K562 (cell line): ENCODE measurements around the gene RSU1. TPM values are rescaled to one million over a fixed set of nuclear protein-coding genes. Genes with fewer than 3 reads are reported as not detected.

Experiments
- ATAC-seq: fragments of 200-7000 bp; cut with Tn5 transposase; 3 replicates; pipeline ENCODE4 v1.9.1; 2020; ENCODE audit warnings: moderate library complexity
- BruUV-seq: library from RNA; stranded (reverse); fragments of 400-500 nt; replicated peaks from 2 replicates; lab custom pipeline; 2021; lab: Mats Ljungman, UMichigan
- CTCF ChIA-PET: fragments of 300-600 bp; formaldehyde crosslinking; extraction: SDS; loops from one replicate; lab custom pipeline; 2021; ENCODE audit warnings: low intra/inter-chr PET ratio; lab: Yijun Ruan, JAX
- POLR2A ChIA-PET: fragments of 300-600, 350-650 bp; sonication (Branson Sonifier 250); formaldehyde crosslinking; extraction: SDS; loops from one replicate; lab custom pipeline; 2021; ENCODE audit warnings: antibody characterized with exemption, inconsistent platforms; lab: Yijun Ruan, JAX
- DNase-seq, 4 experiments: peaks; one replicate each; pipeline versions ENCODE4 v3.0.0 to v3.0.0-alpha.2; 2011 to 2018; ENCODE audit warnings: low spot score in 3 of 4, mixed read lengths in 3 of 4; ENCODE audit errors: extremely low read depth in 1 of 4
- FAIRE-seq: peaks from 2 replicates; lab custom pipeline; 2011; peaks lifted over from hg19 to GRCh38; lab: Jason Lieb, UNC
- H2AFZ ChIP-seq: 2 replicates; pipeline ENCODE4 v1.6.0; 2011; ENCODE audit warnings: low read depth, low read length, control low read depth, inconsistent platforms
- H3K27ac ChIP-seq: fragments of 200-600 bp; 3 replicates; pipeline ENCODE4 v1.8.0; 2011; ENCODE audit warnings: low read depth, mild to moderate bottlenecking, control low read depth, inconsistent platforms, low read length, moderate library complexity, mixed read lengths; ENCODE audit errors: extremely low read depth
- H3K27me3 ChIP-seq, 2 experiments: fragments of 300-600 bp in 1 of 2; 2 replicates in 1 of 2; 3 replicates in 1 of 2; pipeline versions ENCODE4 v1.6.0 to v1.8.0; 2011; ENCODE audit warnings: inconsistent platforms in 2 of 2, low read length in 2 of 2, mild to moderate bottlenecking in 1 of 2, mixed read lengths in 1 of 2, moderate library complexity in 1 of 2; ENCODE audit not compliant: control insufficient read depth in 2 of 2, insufficient read depth in 2 of 2
- H3K36me3 ChIP-seq: fragments of 300-600 bp; 3 replicates; pipeline ENCODE4 v1.8.0; 2011; ENCODE audit warnings: mild to moderate bottlenecking, low read length, inconsistent platforms; ENCODE audit not compliant: control insufficient read depth, insufficient read depth
- H3K4me1 ChIP-seq, 2 experiments: fragments of 200-600 bp in 1 of 2; replicated peaks in 1 of 2; 2 replicates in 1 of 2; 3 replicates in 1 of 2; pipeline versions ENCODE4 v1.5.1 to v1.8.0; 2011; ENCODE audit warnings: inconsistent platforms in 2 of 2, low read length in 2 of 2, mild to moderate bottlenecking in 1 of 2, mixed read lengths in 1 of 2, moderate library complexity in 1 of 2; ENCODE audit not compliant: control insufficient read depth in 2 of 2, insufficient read depth in 2 of 2
- H3K4me2 ChIP-seq: 2 replicates; pipeline ENCODE4 v1.6.1; 2011; ENCODE audit warnings: low read length, control low read depth, inconsistent platforms, mixed read lengths; ENCODE audit not compliant: insufficient read depth
- H3K4me3 ChIP-seq: fragments of 200-600 bp; sonication (generic), shearing (Covaris generic); 2 replicates; pipeline ENCODE4 v1.5.1; 2016; ENCODE audit warnings: control low read depth, inconsistent platforms
- H3K79me2 ChIP-seq: fragments of 200-600 bp; 3 replicates; pipeline ENCODE4 v1.8.0; 2011; ENCODE audit warnings: low read length, inconsistent platforms; ENCODE audit not compliant: control insufficient read depth, insufficient read depth
- H3K9ac ChIP-seq, 2 experiments: 2 replicates each; pipeline versions ENCODE4 v1.6.0 to v1.6.1; 2011; ENCODE audit warnings: low read depth in 2 of 2, low read length in 2 of 2, control low read depth in 1 of 2, inconsistent platforms in 1 of 2, mild to moderate bottlenecking in 1 of 2, mixed read lengths in 1 of 2; ENCODE audit not compliant: insufficient read depth in 1 of 2
- H3K9me1 ChIP-seq: one replicate; pipeline ENCODE4 v1.6.0; 2011; ENCODE audit warnings: inconsistent platforms, mild to moderate bottlenecking, low read length, moderate library complexity; ENCODE audit not compliant: control insufficient read depth, insufficient read depth
- H3K9me3 ChIP-seq: replicated peaks from 2 replicates; pipeline ENCODE4 v1.5.1; 2011; ENCODE audit warnings: low read depth, low read length, inconsistent platforms; ENCODE audit not compliant: control insufficient read depth, insufficient read depth
- H4K20me1 ChIP-seq: replicated peaks from 2 replicates; pipeline ENCODE4 v1.6.1; 2011; ENCODE audit warnings: low read length, inconsistent platforms, mixed read lengths; ENCODE audit not compliant: control insufficient read depth, insufficient read depth
- EP400 ChIP-seq: fragments of 450-650 bp; IDR thresholded peaks from 2 replicates; pipeline ENCODE4 v1.6.1; 2017; ENCODE audit warnings: antibody characterized with exemption, mild to moderate bottlenecking, moderate library complexity
- ETV6 ChIP-seq, 3 experiments: fragments of 150-350 bp in 1 of 3; sonication (generic) in 1 of 3; formaldehyde crosslinking in 1 of 3; IDR thresholded peaks; 2 replicates each; pipeline versions ENCODE4 v1.6.1 to v1.8.0; 2014 to 2022; ENCODE audit warnings: borderline replicate concordance in 2 of 3, low read depth in 2 of 3, antibody characterized with exemption in 1 of 3, low read length in 1 of 3, mild to moderate bottlenecking in 1 of 3, missing genetic modification reagents in 1 of 3
- FOXA1 ChIP-seq: fragments of 450-650 bp; IDR thresholded peaks from 2 replicates; pipeline ENCODE4 v1.6.1; 2016; ENCODE audit warnings: mild to moderate bottlenecking, borderline replicate concordance
- FOXK2 ChIP-seq, 2 experiments: fragments of 450-650 bp; IDR thresholded peaks in 1 of 2; conservative IDR thresholded peaks in 1 of 2; 2 replicates each; pipeline ENCODE4 v1.6.1; 2016; ENCODE audit warnings: low read depth in 2 of 2, mild to moderate bottlenecking in 1 of 2
- HNRNPH1 ChIP-seq: fragments of 200-400 bp; formaldehyde crosslinking; optimal IDR thresholded peaks from 2 replicates; pipeline ENCODE3; 2017; ENCODE audit warnings: low read depth, mild to moderate bottlenecking, low read length, moderate library complexity
- MTA1 ChIP-seq: fragments of 450-650 bp; IDR thresholded peaks from 2 replicates; pipeline ENCODE4 v1.6.1; 2017; ENCODE audit warnings: borderline replicate concordance
- RBM22 ChIP-seq: fragments of 200-400 bp; formaldehyde crosslinking; IDR thresholded peaks from 2 replicates; pipeline ENCODE4 v1.6.1; 2018; ENCODE audit warnings: low read length, low read depth; ENCODE audit not compliant: poor library complexity, severe bottlenecking
- WGBS: fragments of 100-300 bp; shearing (Covaris generic); methylation state at CpG from one replicate; pipeline ENCODE4 v1.1.6; 2016; ENCODE audit warnings: low coverage, mixed read lengths; ENCODE audit not compliant: insufficient coverage; ENCODE audit errors: missing lambda C conversion rate; 5-methylcytosine and 5-hydroxymethylcytosine counted together
- in situ Hi-C: fragments of 300-500 bp; cut with MboI; formaldehyde crosslinking; loops from 4 replicates; pipeline ENCODE4 v1.15.0; 2018; ENCODE audit warnings: inconsistent platforms, mixed read lengths
- intact Hi-C: fragments of 100-400 bp; cut with micrococcal nuclease; formaldehyde crosslinking; loops from 2 replicates; pipeline ENCODE4 v1.14.2; 2022
- polyA plus RNA-seq, 8 experiments: library from polyadenylated mRNA; depleted of rRNA in 4 of 8; stranded (reverse) in 5 of 8; unstranded in 3 of 8; fragments of >200 nt; fragmentation: Nextera tagmentation in 2 of 8; fragmentation: Illumina TruSeq in 1 of 8; extraction: Ambion mirVana in 2 of 8; extraction: Trizol in 1 of 8; gene quantifications; 2 replicates each; pipeline versions ENCODE4 v1.2.1 to v1.2.3, GENCODE V29; 2011 to 2014; ENCODE audit warnings: inconsistent platforms in 1 of 8, missing spikeins in 1 of 8
- total RNA-seq, 7 experiments: library from RNA; depleted of rRNA in 6 of 7; stranded (reverse); fragments of >200 nt in 6 of 7; fragmentation: Illumina TruSeq in 2 of 7; extraction: Trizol in 2 of 7; gene quantifications; 2 replicates each; pipeline versions ENCODE4 v1.2.1 to v1.2.3, GENCODE V29; 2011 to 2021; ENCODE audit warnings: low replicate concordance in 1 of 7

The RSU1 gene
- total and polyA plus RNA-seq, 9 of the 15 experiments (the other 6 are each of a cell fraction or from before 2014, with no cell fraction given): 18.8 to 67.3 (median 31.5) TPM

GRCh38 chr10:16789261-16789660, 28.0 kb downstream of the RSU1 start:
- no peak overlapping the region for H3K4me3 ChIP-seq
- intact Hi-C loops: no loop called here
- TF ChIP-seq EP400 (no peak), FOXA1 (no peak), MTA1 (no peak), RBM22 (no peak), HNRNPH1 (no peak), ETV6 (IDR thresholded peaks at IDR 0.05; ENCODE audit: borderline replicate concordance in 1 of 2, low read depth in 2 of 2, low read length in 1 of 2) (no peak), ETV6 (CRISPR knock-in tag; IDR thresholded peaks at IDR 0.05; ENCODE audit: borderline replicate concordance) (no peak), FOXK2 (conservative IDR thresholded peaks at IDR 0.05 in 1 of 2, IDR thresholded peaks at IDR 0.05 in 1 of 2; ENCODE audit: low read depth in 2 of 2) (no peak)
- ChIA-PET CTCF (no interaction called here), POLR2A (interaction anchor here (0.8 kb wide), 1 partner anchor 81 kb away, joined by 3 read pairs; no protein-coding TSS in a partner anchor)
- H4K20me1 ChIP-seq: no peaks in the 10 kb centered on the region
- H3K4me2 ChIP-seq: no peak overlapping the region
- no peaks in the 10 kb centered on the region for H3K9me3 ChIP-seq
- no peaks in the 10 kb centered on the region for H3K27me3 ChIP-seq
- H3K4me1 ChIP-seq: no peaks in the 10 kb centered on the region; a peak in 1 of 5 replicates
- no peak overlapping the region for H2AFZ ChIP-seq
- WGBS: 47% methylated on average over 7 of the region's 7 CpGs
- ATAC-seq (no peak), DNase-seq (no peak), FAIRE-seq (no peak)
- no peaks in the 10 kb centered on the region for H3K79me2 ChIP-seq
- no peak overlapping the region for H3K9ac ChIP-seq
- H3K36me3 ChIP-seq: no peaks in the 10 kb centered on the region
- H3K27ac ChIP-seq: no peak overlapping the region
- H3K9me1 ChIP-seq: no peaks in the 10 kb centered on the region
- in situ Hi-C loops: loop anchor here (25.0 kb wide), 1 partner anchor 1352 kb away; no protein-coding TSS in a partner anchor
- BruUV-seq: no TSS peak
